Hepatocyte (in vitro differentiated cells): ENCODE results near the gene CLIC4.

Source experiments
- CTCF ChIP-seq: fragments of 200-600 bp; sonication (generic); IDR thresholded peaks from 2 replicates; pipeline ENCODE4 v1.5.1; 2016; ENCODE audit warnings: antibody characterized with exemption, mild to moderate bottlenecking; ENCODE audit not compliant: poor library complexity
- EZH2 ChIP-seq: fragments of 200-600 bp; sonication (generic); IDR thresholded peaks from 2 replicates; pipeline ENCODE4 v1.6.1; 2016; ENCODE audit warnings: antibody characterized with exemption, mild to moderate bottlenecking, borderline replicate concordance

- TF ChIP-seq CTCF, result no peak
- TF ChIP-seq EZH2, result no peak
Observed at GRCh38 chr1:24827379-24828135, 82.3 kb downstream of the CLIC4 start.
